HCT116 (cell line): ENCODE measurements around the gene ERC1.

Experiments used
- CTCF ChIP-seq, 3 experiments: fragments of 200-600 bp in 1 of 3; sonication (generic) in 1 of 3; IDR thresholded peaks in 2 of 3; conservative IDR thresholded peaks in 1 of 3; 2 replicates each; pipeline ENCODE4 v1.5.1; 2012 to 2017; ENCODE audit warnings: low read depth in 2 of 3, low read length in 2 of 3, antibody characterized with exemption in 1 of 3, borderline replicate concordance in 1 of 3, control low read depth in 1 of 3, mild to moderate bottlenecking in 1 of 3, mixed read lengths in 1 of 3, mixed run types in 1 of 3, moderate library complexity in 1 of 3; ENCODE audit not compliant: insufficient read depth in 1 of 3
- EGR1 ChIP-seq: IDR thresholded peaks from 2 replicates; pipeline ENCODE4 v1.6.1; 2012; ENCODE audit warnings: low read depth
- EZH2 ChIP-seq: fragments of 200-600 bp; sonication (generic); IDR thresholded peaks from 2 replicates; pipeline ENCODE4 v1.6.1; 2017; ENCODE audit warnings: antibody characterized with exemption, mixed run types
- EZH2phosphoT487 ChIP-seq: fragments of 200-600 bp; IDR thresholded peaks from 2 replicates; pipeline ENCODE4 v1.6.1; 2018; ENCODE audit warnings: antibody characterized with exemption, borderline replicate concordance
- FOSL1 ChIP-seq: IDR thresholded peaks from 2 replicates; pipeline ENCODE4 v1.6.1; 2012; ENCODE audit warnings: low read depth
- POLR2A ChIP-seq: IDR thresholded peaks from 2 replicates; pipeline ENCODE4 v1.7.0; 2011; ENCODE audit warnings: borderline replicate concordance; ENCODE audit not compliant: insufficient read depth, insufficient read length; ENCODE audit errors: extremely low read depth
- POLR2AphosphoS5 ChIP-seq: IDR thresholded peaks from 2 replicates; pipeline ENCODE4 v1.6.1; 2011; ENCODE audit warnings: mild to moderate bottlenecking, low read depth, low read length, moderate library complexity
- RAD21 ChIP-seq: IDR thresholded peaks from 2 replicates; pipeline ENCODE4 v1.6.1; 2012; ENCODE audit warnings: low read depth, mild to moderate bottlenecking
- SIN3A ChIP-seq: IDR thresholded peaks from 2 replicates; pipeline ENCODE4 v1.6.1; 2012; ENCODE audit warnings: low read depth
- SRF ChIP-seq: IDR thresholded peaks from 2 replicates; pipeline ENCODE4 v1.6.1; 2012; ENCODE audit warnings: low read depth
- TCF7L2 ChIP-seq: IDR thresholded peaks from 2 replicates; pipeline ENCODE4 v1.7.0; 2011; ENCODE audit warnings: borderline replicate concordance, inconsistent platforms; ENCODE audit not compliant: insufficient read depth, insufficient read length; ENCODE audit errors: extremely low read depth

DNA sequence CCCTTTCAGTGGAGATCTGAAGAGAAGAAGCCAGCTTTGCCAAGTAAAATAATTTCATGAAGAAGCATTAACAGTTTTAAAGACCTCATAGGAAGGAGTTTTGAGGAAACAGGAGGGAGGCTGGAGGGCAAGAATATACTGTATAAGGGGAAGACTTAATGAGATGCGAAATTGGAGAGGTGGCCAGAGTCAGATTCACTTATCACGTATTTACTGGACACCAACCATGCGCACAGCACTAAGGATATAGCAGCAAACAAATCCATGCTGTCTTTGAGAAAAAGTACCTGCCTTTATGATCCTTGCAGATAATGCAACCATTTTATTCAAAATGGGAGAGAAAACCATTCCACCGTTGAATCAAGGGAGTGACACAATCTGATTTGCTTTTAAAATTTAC is 100.3 kb downstream of the ERC1 start:
- TF ChIP-seq FOSL1, result no peak
- TF ChIP-seq CTCF (IDR thresholded peaks at IDR 0.05 in 2 of 3, conservative IDR thresholded peaks at IDR 0.05 in 1 of 3; ENCODE audit: borderline replicate concordance in 1 of 3, insufficient read depth in 1 of 3, low read depth in 2 of 3, low read length in 2 of 3), result no peak
- no peak for TF ChIP-seq POLR2A
- TF ChIP-seq SIN3A, result no peak
- TF ChIP-seq EZH2phosphoT487, result no peak
- no peak for TF ChIP-seq EGR1
- no peak for TF ChIP-seq SRF
- TF ChIP-seq POLR2AphosphoS5, result no peak
- TF ChIP-seq TCF7L2, result no peak
- TF ChIP-seq EZH2, result no peak
- TF ChIP-seq RAD21, result no peak
